Lower leg skin (tissue), 4 donors: ENCODE data around the gene PRSS8. TPM values are rescaled to one million over a fixed set of nuclear protein-coding genes. Genes with fewer than 3 reads are reported as not detected.

Experiments
- DNase-seq, 2 donors: peaks; one replicate each; pipeline ENCODE4 v3.0.0-alpha.2; 2019; ENCODE audit warnings: low spot score in 2 of 2
- H3K4me3 ChIP-seq: fragments of 200-600 bp; sonication (generic); 2 replicates; pipeline ENCODE4 v1.5.1; 2017; ENCODE audit warnings: mild to moderate bottlenecking, low read depth; ENCODE audit not compliant: poor library complexity, severe bottlenecking
- CTCF ChIP-seq, 3 donors: fragments of 450-650 bp; IDR thresholded peaks; one replicate each; pipeline ENCODE4 v1.5.1; 2016; ENCODE audit warnings: antibody characterized with exemption in 3 of 3, mild to moderate bottlenecking in 3 of 3, moderate library complexity in 2 of 3
- POLR2A ChIP-seq, 2 donors: fragments of 450-650 bp; IDR thresholded peaks; one replicate each; pipeline ENCODE4 v1.6.1; 2016 to 2017; ENCODE audit warnings: antibody characterized with exemption in 2 of 2, mild to moderate bottlenecking in 1 of 2, moderate library complexity in 1 of 2
- WGBS, 2 donors: methylation state at CpG; one replicate each; pipeline ENCODE4 v1.1.5; 2018; 5-methylcytosine and 5-hydroxymethylcytosine counted together
- intact Hi-C: fragments of 100-400 bp; cut with DNase I; formaldehyde crosslinking; loops from one replicate; pipeline ENCODE4 v1.15.0; 2023; ENCODE audit warnings: low total_unique reads
- total RNA-seq, 4 donors: library from RNA; depleted of rRNA; stranded (reverse); fragments of >200 nt; gene quantifications; one replicate each; pipeline ENCODE4 v1.1.0, GENCODE V29; 2016

Gene PRSS8
- total RNA-seq, 4 donors from 2014 or later = 147 to 223 (median 172) TPM

DNA sequence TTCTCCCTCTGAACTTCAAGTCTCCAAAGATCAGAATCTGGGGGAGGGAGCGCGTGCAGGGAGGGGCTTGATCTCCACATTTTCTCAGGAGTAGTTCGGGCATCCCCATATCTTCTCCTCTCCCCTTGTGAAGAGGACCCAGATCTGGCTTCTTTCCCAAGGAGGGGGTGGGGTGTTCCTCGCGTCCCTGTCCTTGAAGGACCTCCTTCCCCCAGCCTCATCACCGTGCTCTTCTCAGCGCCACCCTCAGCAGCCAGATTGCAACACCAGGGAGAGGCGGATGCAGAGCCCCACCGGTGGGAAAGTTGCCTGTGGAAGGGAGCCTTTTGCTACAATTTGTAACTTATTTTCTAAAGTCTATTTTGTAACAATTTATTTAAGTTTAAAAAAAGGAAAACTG lies 52.4 kb downstream of the PRSS8 start:
- no peak overlapping the region for H3K4me3 ChIP-seq
- no peak for DNase-seq
- TF ChIP-seq CTCF (IDR thresholded peaks at IDR 0.05) (no peak), POLR2A (IDR thresholded peaks at IDR 0.05) (no peak)
- 69% methylated on average over 9 of the region's 9 CpGs for WGBS, 2 donors
- intact Hi-C loops = no loop called here

GRCh38 chr16:31082368-31083045 lies 53.0 kb downstream of the PRSS8 start:
- 65 to 78% methylated on average over 12 to 13 of the region's 14 CpGs for WGBS, 2 donors
- no peak overlapping the region for H3K4me3 ChIP-seq
- DNase-seq = no peak
- TF ChIP-seq CTCF (IDR thresholded peaks at IDR 0.05) (no peak), POLR2A (IDR thresholded peaks at IDR 0.05) (no peak)
- intact Hi-C loops = no loop called here

Other genes starting within 250 kb of the PRSS8 start
- gene BCL7C, start 241.7 kb downstream of the PRSS8 start, total RNA-seq = 10 to 100 TPM; 43.1 to 79.1 (median 63.0) TPM
- gene CTF1, start 239.1 kb downstream of the PRSS8 start, total RNA-seq = 1 to 10 TPM in 2 of 4 donors, under 1 TPM in 1, not detected in 1; 0.80 to 3.0 (median 2.5) TPM
- 10 to 100 TPM; 17.7 to 25.1 (median 22.1) TPM for gene FBXL19, start 212.2 kb downstream of the PRSS8 start, total RNA-seq
- gene ORAI3, start 186.7 kb downstream of the PRSS8 start, total RNA-seq = 10 to 100 TPM; 22.9 to 37.7 (median 34.6) TPM
- 10 to 100 TPM in 3 of 4 donors, 1 to 10 TPM in 1; 9.2 to 22.4 (median 10.7) TPM for gene SETD1A, start 178.0 kb downstream of the PRSS8 start, total RNA-seq
- 10 to 100 TPM; 12.4 to 29.8 (median 19.0) TPM for gene HSD3B7, start 150.5 kb downstream of the PRSS8 start, total RNA-seq
- gene STX1B, start 125.1 kb downstream of the PRSS8 start, total RNA-seq = 1 to 10 TPM in 1 of 4 donors, under 1 TPM in 3; 0.32 to 1.4 (median 0.44) TPM
- 10 to 100 TPM; 38.7 to 53.1 (median 46.4) TPM for gene STX4, start 102.2 kb downstream of the PRSS8 start, total RNA-seq
- 10 to 100 TPM; 10.0 to 19.2 (median 12.6) TPM for gene ZNF668, start 61.5 kb downstream of the PRSS8 start, total RNA-seq
- gene ZNF646, start 61.3 kb downstream of the PRSS8 start, total RNA-seq = 10 to 100 TPM; 25.4 to 30.3 (median 27.1) TPM
- gene PRSS53, start 46.8 kb downstream of the PRSS8 start, total RNA-seq = 1 to 10 TPM; 2.3 to 3.8 (median 2.7) TPM
- gene VKORC1, start 40.9 kb downstream of the PRSS8 start, total RNA-seq = 10 to 100 TPM; 43.7 to 95.5 (median 73.6) TPM
- 10 to 100 TPM; 60.7 to 85.3 (median 78.6) TPM for gene BCKDK, start 27.3 kb downstream of the PRSS8 start, total RNA-seq
- gene KAT8, start 18.1 kb downstream of the PRSS8 start, total RNA-seq = 100 to 1,000 TPM in 1 of 4 donors, 10 to 100 TPM in 3; 69.7 to 116 (median 81.7) TPM
- 10 to 100 TPM in 1 of 4 donors, 1 to 10 TPM in 3; 2.3 to 10.5 (median 3.3) TPM for gene PRSS36, start 14.3 kb upstream of the PRSS8 start, total RNA-seq
- gene FUS, start 44.4 kb upstream of the PRSS8 start, total RNA-seq = 10 to 100 TPM; 31.9 to 55.8 (median 34.9) TPM
- gene PYCARD, start 67.0 kb upstream of the PRSS8 start, total RNA-seq = 100 to 1,000 TPM in 3 of 4 donors, 10 to 100 TPM in 1; 87.5 to 140 (median 122) TPM
- under 1 TPM in 1 of 4 donors, not detected in 3; 0.19 TPM for gene TRIM72, start 78.4 kb upstream of the PRSS8 start, total RNA-seq
- gene PYDC1, start 81.4 kb upstream of the PRSS8 start, total RNA-seq = 10 to 100 TPM in 3 of 4 donors, 1 to 10 TPM in 1; 4.8 to 17.5 (median 12.9) TPM
- 1 to 10 TPM; 1.5 to 7.7 (median 4.1) TPM for gene ITGAM, start 124.2 kb upstream of the PRSS8 start, total RNA-seq
- 1 to 10 TPM in 2 of 4 donors, under 1 TPM in 2; 0.30 to 3.3 (median 1.1) TPM for gene ITGAX, start 219.4 kb upstream of the PRSS8 start, total RNA-seq